ENCODE measurements around the gene ATP2B2.

The ATP2B2 gene

GRCh38 chr3:10438902-10439610, 66.3 kb downstream of the ATP2B2 start:
- in situ Hi-C loops (cut with HindIII; ENCODE audit: low pct_unique_long_range_greater_than_20kb, low sequenced_read_pairs), result no loop called here
- no peak for DNase-seq (ENCODE audit: low read depth in 1 of 2, low spot score in 1 of 2)
- no peak for TF ChIP-seq JUND (IDR thresholded peaks at IDR 0.05; ENCODE audit: low read depth)

- in situ Hi-C loops (cut with HindIII; ENCODE audit: low pct_unique_long_range_greater_than_20kb, low sequenced_read_pairs), result no loop called here
- no peak for DNase-seq (ENCODE audit: low read depth in 1 of 2, low spot score in 1 of 2)
- no peak for TF ChIP-seq JUND (IDR thresholded peaks at IDR 0.05; ENCODE audit: low read depth)
Measured at GRCh38 chr3:10437995-10438901, 67.1 kb downstream of the ATP2B2 start.

GRCh38 chr3:10437272-10437994, 68.0 kb downstream of the ATP2B2 start:
- DNase-seq (ENCODE audit: low read depth in 1 of 2, low spot score in 1 of 2), result no peak
- in situ Hi-C loops (cut with HindIII; ENCODE audit: low pct_unique_long_range_greater_than_20kb, low sequenced_read_pairs), result no loop called here
- no peak for TF ChIP-seq JUND (IDR thresholded peaks at IDR 0.05; ENCODE audit: low read depth)

- no peak for DNase-seq (ENCODE audit: low read depth in 1 of 2, low spot score in 1 of 2)
- in situ Hi-C loops (cut with HindIII; ENCODE audit: low pct_unique_long_range_greater_than_20kb, low sequenced_read_pairs), result no loop called here
- TF ChIP-seq JUND (IDR thresholded peaks at IDR 0.05; ENCODE audit: low read depth), result no peak
Measured at GRCh38 chr3:10435850-10436249, 69.5 kb downstream of the ATP2B2 start.

- in situ Hi-C loops (cut with HindIII; ENCODE audit: low pct_unique_long_range_greater_than_20kb, low sequenced_read_pairs), result no loop called here
- no peak for DNase-seq (ENCODE audit: low read depth in 1 of 2, low spot score in 1 of 2)
- no peak for TF ChIP-seq JUND (IDR thresholded peaks at IDR 0.05; ENCODE audit: low read depth)
Measured at GRCh38 chr3:10434938-10435336, 70.4 kb downstream of the ATP2B2 start.

- TF ChIP-seq JUND (IDR thresholded peaks at IDR 0.05; ENCODE audit: low read depth), result no peak
- no peak for DNase-seq (ENCODE audit: low read depth in 1 of 2, low spot score in 1 of 2)
- in situ Hi-C loops (cut with HindIII; ENCODE audit: low pct_unique_long_range_greater_than_20kb, low sequenced_read_pairs), result no loop called here
Measured at GRCh38 chr3:10434144-10434937, 71.0 kb downstream of the ATP2B2 start.

- in situ Hi-C loops (cut with HindIII; ENCODE audit: low pct_unique_long_range_greater_than_20kb, low sequenced_read_pairs), result no loop called here
- no peak for TF ChIP-seq JUND (IDR thresholded peaks at IDR 0.05; ENCODE audit: low read depth)
- DNase-seq (ENCODE audit: low read depth in 1 of 2, low spot score in 1 of 2), result no peak
Measured at GRCh38 chr3:10432931-10433330, 72.5 kb downstream of the ATP2B2 start.

GRCh38 chr3:10432156-10432845, 73.1 kb downstream of the ATP2B2 start:
- DNase-seq (ENCODE audit: low read depth in 1 of 2, low spot score in 1 of 2), result no peak
- in situ Hi-C loops (cut with HindIII; ENCODE audit: low pct_unique_long_range_greater_than_20kb, low sequenced_read_pairs), result no loop called here
- no peak for TF ChIP-seq JUND (IDR thresholded peaks at IDR 0.05; ENCODE audit: low read depth)

- DNase-seq (ENCODE audit: low read depth in 1 of 2, low spot score in 1 of 2), result no peak
- in situ Hi-C loops (cut with HindIII; ENCODE audit: low pct_unique_long_range_greater_than_20kb, low sequenced_read_pairs), result no loop called here
- TF ChIP-seq JUND (IDR thresholded peaks at IDR 0.05; ENCODE audit: low read depth), result no peak
Measured at GRCh38 chr3:10430805-10431204, 74.6 kb downstream of the ATP2B2 start.

GRCh38 chr3:10428406-10429091, 76.8 kb downstream of the ATP2B2 start:
- in situ Hi-C loops (cut with HindIII; ENCODE audit: low pct_unique_long_range_greater_than_20kb, low sequenced_read_pairs), result no loop called here
- DNase-seq (ENCODE audit: low read depth in 1 of 2, low spot score in 1 of 2), result no peak
- TF ChIP-seq JUND (IDR thresholded peaks at IDR 0.05; ENCODE audit: low read depth), result no peak

Measured in T47D (cell line).